GM15510 (cell line): ENCODE measurements around the gene SMPD2.

ENCODE experiments used
- POLR2A ChIP-seq: IDR thresholded peaks from 3 replicates; pipeline ENCODE4 v1.6.1; 2011; ENCODE audit warnings: borderline replicate concordance; ENCODE audit not compliant: insufficient read length; ENCODE audit errors: extremely low read depth

The SMPD2 gene

GRCh38 chr6:109453156-109453555, 12.6 kb downstream of the SMPD2 start:
- no peak for TF ChIP-seq POLR2A

- TF ChIP-seq POLR2A, result no peak
Measured at GRCh38 chr6:109453594-109454495, 13.3 kb downstream of the SMPD2 start.

- TF ChIP-seq POLR2A, result peak; percentile 44
Measured at GRCh38 chr6:109454496-109455436, 14.2 kb downstream of the SMPD2 start.

GRCh38 chr6:109455437-109456110, 15.1 kb downstream of the SMPD2 start, which contains the start of gene MICAL1:
Gene MICAL1, minus strand, starts transcription at chr6:109455772. Its CDS starts 1,576 bp downstream, at chr6:109454196.
- TF ChIP-seq POLR2A, result peak; percentile 65

- TF ChIP-seq POLR2A, result no peak
Measured at GRCh38 chr6:109456111-109456583, 15.6 kb downstream of the SMPD2 start.

- peak; percentile 13 for TF ChIP-seq POLR2A
Measured at GRCh38 chr6:109456710-109457561, 16.4 kb downstream of the SMPD2 start.

GRCh38 chr6:109457562-109457996, 17.1 kb downstream of the SMPD2 start:
- no peak for TF ChIP-seq POLR2A

GRCh38 chr6:109458774-109459531, 18.4 kb downstream of the SMPD2 start:
- no peak for TF ChIP-seq POLR2A

GRCh38 chr6:109460161-109460829, 19.8 kb downstream of the SMPD2 start:
- no peak for TF ChIP-seq POLR2A

- no peak for TF ChIP-seq POLR2A
Measured at GRCh38 chr6:109461733-109462526, 21.4 kb downstream of the SMPD2 start.

GRCh38 chr6:109465772-109466171, 25.2 kb downstream of the SMPD2 start:
- TF ChIP-seq POLR2A, result no peak

GRCh38 chr6:109466212-109466923, 25.8 kb downstream of the SMPD2 start:
- TF ChIP-seq POLR2A, result no peak

GRCh38 chr6:109467696-109468095, 27.2 kb downstream of the SMPD2 start:
- no peak for TF ChIP-seq POLR2A
